Stomach (tissue), 4 donors: ENCODE data around the gene HMG20A.

Experiments used
- POLR2AphosphoS5 ChIP-seq, 3 donors: sonication (generic); formaldehyde crosslinking; IDR thresholded peaks; one replicate each; pipeline ENCODE4 v1.6.1; 2016; ENCODE audit warnings: antibody characterized with exemption in 3 of 3
- TF ChIP-seq, protein P1 (sequence below), 7 experiments: fragments of 450-650 bp in 4 of 7; fragments of 200-600 bp in 3 of 7; sonication (generic) in 3 of 7; IDR thresholded peaks; one replicate each; pipeline ENCODE4 v1.5.1; 2016 to 2019; ENCODE audit warnings: antibody characterized with exemption in 7 of 7, control low read depth in 2 of 7, mild to moderate bottlenecking in 1 of 7

GRCh38 chr15:77464129-77464865, 43.6 kb downstream of the HMG20A start:
- no peak for TF ChIP-seq POLR2AphosphoS5 (IDR thresholded peaks at IDR 0.05)
- TF ChIP-seq, protein P1, sequence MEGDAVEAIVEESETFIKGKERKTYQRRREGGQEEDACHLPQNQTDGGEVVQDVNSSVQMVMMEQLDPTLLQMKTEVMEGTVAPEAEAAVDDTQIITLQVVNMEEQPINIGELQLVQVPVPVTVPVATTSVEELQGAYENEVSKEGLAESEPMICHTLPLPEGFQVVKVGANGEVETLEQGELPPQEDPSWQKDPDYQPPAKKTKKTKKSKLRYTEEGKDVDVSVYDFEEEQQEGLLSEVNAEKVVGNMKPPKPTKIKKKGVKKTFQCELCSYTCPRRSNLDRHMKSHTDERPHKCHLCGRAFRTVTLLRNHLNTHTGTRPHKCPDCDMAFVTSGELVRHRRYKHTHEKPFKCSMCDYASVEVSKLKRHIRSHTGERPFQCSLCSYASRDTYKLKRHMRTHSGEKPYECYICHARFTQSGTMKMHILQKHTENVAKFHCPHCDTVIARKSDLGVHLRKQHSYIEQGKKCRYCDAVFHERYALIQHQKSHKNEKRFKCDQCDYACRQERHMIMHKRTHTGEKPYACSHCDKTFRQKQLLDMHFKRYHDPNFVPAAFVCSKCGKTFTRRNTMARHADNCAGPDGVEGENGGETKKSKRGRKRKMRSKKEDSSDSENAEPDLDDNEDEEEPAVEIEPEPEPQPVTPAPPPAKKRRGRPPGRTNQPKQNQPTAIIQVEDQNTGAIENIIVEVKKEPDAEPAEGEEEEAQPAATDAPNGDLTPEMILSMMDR (IDR thresholded peaks at IDR 0.05) = no peak
